ENCODE measurements around the gene PPP2R2C.

DNA sequence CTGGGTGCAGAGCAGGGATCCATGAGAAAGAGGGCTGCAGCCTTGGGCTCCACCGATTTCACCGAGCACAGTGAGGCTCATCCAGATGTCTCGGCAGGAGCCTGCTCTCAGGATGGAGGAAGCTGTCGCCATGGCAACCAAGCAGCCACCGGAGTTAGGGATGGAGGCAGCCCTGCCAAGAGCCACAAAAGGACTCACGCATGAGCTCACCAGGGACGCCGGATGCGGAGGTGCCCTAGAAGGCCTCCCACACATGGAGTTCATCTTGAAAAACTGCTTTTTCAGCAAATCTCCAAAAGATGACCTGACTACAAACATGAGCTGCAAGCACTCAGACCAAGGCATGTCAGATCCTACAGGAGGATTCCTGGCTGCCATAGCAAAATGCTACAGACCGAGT lies 112.0 kb downstream of the PPP2R2C start:
- TF ChIP-seq ZNF274 (IDR thresholded peaks at IDR 0.05; ENCODE audit: low read depth, low read length), result no peak
- TF ChIP-seq SUZ12 (IDR thresholded peaks at IDR 0.05; ENCODE audit: extremely low read depth, insufficient read depth, insufficient read length), result no peak

Measured in NT2/D1 (cell line).